ENCODE data around the gene DNAH17.

GRCh38 chr17:78547035-78547434, 30.2 kb downstream of the DNAH17 start:
- no peak for TF ChIP-seq MXD1 (CRISPR knock-in tag; IDR thresholded peaks at IDR 0.05)
- no peak for TF ChIP-seq TERF1 (CRISPR knock-in tag; IDR thresholded peaks at IDR 0.05)
- no peak for TF ChIP-seq ISL2 (CRISPR knock-in tag; IDR thresholded peaks at IDR 0.05)
- no peak for TF ChIP-seq ZNF136 (CRISPR knock-in tag; IDR thresholded peaks at IDR 0.05; ENCODE audit: low read depth)

All from HepG2 (cell line).